ENCODE data around the gene GNAQ. TPM values are rescaled to one million over a fixed set of nuclear protein-coding genes. Genes with fewer than 3 reads are reported as not detected.

The GNAQ gene
- total RNA-seq, 1 experiment from 2014 or later, result 48.6 TPM

DNA sequence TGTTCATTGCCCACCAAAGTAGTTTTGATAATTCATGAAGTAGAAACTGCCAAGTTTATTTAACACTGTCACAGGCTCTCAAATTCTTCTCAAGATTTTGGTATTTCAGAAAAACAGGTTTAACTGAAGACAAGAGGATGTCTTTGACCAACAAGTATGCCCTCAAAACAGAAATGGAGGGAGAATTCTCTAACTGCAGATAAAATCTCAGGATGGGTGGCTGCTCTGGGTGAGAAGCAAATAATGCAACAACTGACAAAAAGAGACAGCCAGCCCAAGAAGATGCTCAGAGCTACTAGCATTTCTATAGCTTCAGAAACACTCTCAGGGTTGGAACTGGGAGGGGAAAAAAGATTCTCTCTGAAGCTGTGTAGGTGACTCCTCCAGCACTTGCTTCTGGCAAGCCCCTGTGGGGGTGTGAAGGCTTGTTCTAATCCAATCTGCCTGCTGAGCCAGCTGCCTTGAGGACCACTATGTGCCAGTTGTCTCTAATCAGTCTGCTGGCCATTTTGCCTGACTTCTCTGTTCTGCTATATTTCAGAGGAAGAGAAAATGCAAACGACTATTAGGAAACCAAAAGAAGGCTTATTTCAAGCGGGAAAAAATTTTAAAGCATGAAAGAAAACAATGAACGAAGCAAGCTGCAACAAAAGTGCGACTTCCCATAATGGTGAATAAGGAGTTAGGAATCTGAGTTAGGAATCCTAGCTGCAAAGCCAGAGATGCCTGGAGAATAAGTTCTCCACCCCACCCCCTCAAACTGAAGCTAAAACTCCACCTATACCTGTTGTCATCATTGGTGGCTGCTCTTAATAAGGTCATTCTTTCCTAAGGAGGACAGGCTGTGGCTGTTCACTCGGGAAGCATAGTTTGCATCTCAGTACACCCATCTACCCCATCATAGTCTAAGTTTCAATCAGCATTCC is 147.5 kb downstream of the GNAQ start:
- Histone ChIP-seq H3K56ac (ENCODE audit: insufficient read length, low read depth, low read length) (no peak overlapping the region), H4K91ac (ENCODE audit: insufficient read length, low read depth, low read length) (no peak overlapping the region), H2AFZ (ENCODE audit: low read length) (no peak overlapping the region), H3K4me2 (ENCODE audit: insufficient read depth, insufficient read length, low read length) (no peak overlapping the region), H3K9ac (ENCODE audit: extremely low read depth, insufficient read length, low read length) (no peak overlapping the region), H3K4ac (ENCODE audit: low read depth, low read length) (no peak overlapping the region), H4K20me1 (ENCODE audit: control insufficient read depth, insufficient read depth, insufficient read length) (no peaks in the 10 kb centered on the region), H3K18ac (ENCODE audit: insufficient read length, low read depth, low read length) (no peak overlapping the region), H2BK5ac (ENCODE audit: insufficient read length, low read length) (no peak overlapping the region), H3K4me1 (ENCODE audit: insufficient read depth, low read length) (peaks cover 10% of the 10 kb centered on the region; the same call in 1 of the 2 replicates), H2AK5ac (ENCODE audit: insufficient read length, low read length) (no peak overlapping the region), H2BK20ac (ENCODE audit: low read depth, low read length, poor library complexity, severe bottlenecking) (no peak overlapping the region), H3K27me3 (ENCODE audit: insufficient read depth, low read length) (no peaks in the 10 kb centered on the region), H4K8ac (replicated peaks; ENCODE audit: insufficient read length, low read depth, low read length) (no peak overlapping the region), H3T11ph (ENCODE audit: low read length) (no peak overlapping the region), H2BK120ac (ENCODE audit: low read depth, low read length, poor library complexity, severe bottlenecking) (no peak overlapping the region), H2BK12ac (ENCODE audit: insufficient read length, low read depth, low read length) (no peak overlapping the region), H3K14ac (ENCODE audit: insufficient read depth, low read length) (no peak overlapping the region), H3K23ac (ENCODE audit: insufficient read length, low read depth, low read length) (no peak overlapping the region), H3K9me3 (ENCODE audit: control insufficient read depth, low read depth, low read length) (no peaks in the 10 kb centered on the region), H2BK15ac (ENCODE audit: low read depth, low read length) (no peak overlapping the region), H3K79me2 (ENCODE audit: insufficient read depth, low read length) (no peaks in the 10 kb centered on the region), H3K79me1 (ENCODE audit: insufficient read depth, low read depth, low read length, poor library complexity, severe bottlenecking) (no peaks in the 10 kb centered on the region), H4K5ac (ENCODE audit: insufficient read length, low read depth, low read length) (no peak overlapping the region), H3K23me2 (ENCODE audit: insufficient read length, low read depth, low read length, poor library complexity, severe bottlenecking) (no peaks in the 10 kb centered on the region), H3K27ac (ENCODE audit: insufficient read length, low read depth, low read length) (no peak overlapping the region)
- no peak overlapping the region for H3K4me3 Mint-ChIP-seq
- no CpG with 5 or more reads among the region's 5 CpGs for WGBS (ENCODE audit: extremely low coverage, insufficient read length, low lambda C conversion rate)
- no peak for DNase-seq
- H3K27ac Mint-ChIP-seq, result peak overlapping the region in 1 of 3 experiments; percentile 25; a peak in 1 of 7 replicates
- peaks cover 24 to 27% of the 10 kb centered on the region in 2 experiments for H3K4me1 Mint-ChIP-seq
- TF ChIP-seq, protein P1, sequence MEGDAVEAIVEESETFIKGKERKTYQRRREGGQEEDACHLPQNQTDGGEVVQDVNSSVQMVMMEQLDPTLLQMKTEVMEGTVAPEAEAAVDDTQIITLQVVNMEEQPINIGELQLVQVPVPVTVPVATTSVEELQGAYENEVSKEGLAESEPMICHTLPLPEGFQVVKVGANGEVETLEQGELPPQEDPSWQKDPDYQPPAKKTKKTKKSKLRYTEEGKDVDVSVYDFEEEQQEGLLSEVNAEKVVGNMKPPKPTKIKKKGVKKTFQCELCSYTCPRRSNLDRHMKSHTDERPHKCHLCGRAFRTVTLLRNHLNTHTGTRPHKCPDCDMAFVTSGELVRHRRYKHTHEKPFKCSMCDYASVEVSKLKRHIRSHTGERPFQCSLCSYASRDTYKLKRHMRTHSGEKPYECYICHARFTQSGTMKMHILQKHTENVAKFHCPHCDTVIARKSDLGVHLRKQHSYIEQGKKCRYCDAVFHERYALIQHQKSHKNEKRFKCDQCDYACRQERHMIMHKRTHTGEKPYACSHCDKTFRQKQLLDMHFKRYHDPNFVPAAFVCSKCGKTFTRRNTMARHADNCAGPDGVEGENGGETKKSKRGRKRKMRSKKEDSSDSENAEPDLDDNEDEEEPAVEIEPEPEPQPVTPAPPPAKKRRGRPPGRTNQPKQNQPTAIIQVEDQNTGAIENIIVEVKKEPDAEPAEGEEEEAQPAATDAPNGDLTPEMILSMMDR (conservative IDR thresholded peaks at IDR 0.05), result no peak
- no peaks in the 10 kb centered on the region for H3K36me3 Mint-ChIP-seq (ENCODE audit: insufficient read depth in 1 of 3, low read depth in 3 of 3)
- H3K9me3 Mint-ChIP-seq, result no peaks in the 10 kb centered on the region
- no peaks in the 10 kb centered on the region for H3K27me3 Mint-ChIP-seq (ENCODE audit: low read depth)
